ENCODE measurements around the gene ZMAT5. TPM values are rescaled to one million over a fixed set of nuclear protein-coding genes. Genes with fewer than 3 reads are reported as not detected.

Gene ZMAT5
- total and polyA plus RNA-seq, 9 of the 15 experiments (the other 6 are each of a cell fraction or from before 2014, with no cell fraction given): 2.0 to 25.2 (median 11.9) TPM

DNA sequence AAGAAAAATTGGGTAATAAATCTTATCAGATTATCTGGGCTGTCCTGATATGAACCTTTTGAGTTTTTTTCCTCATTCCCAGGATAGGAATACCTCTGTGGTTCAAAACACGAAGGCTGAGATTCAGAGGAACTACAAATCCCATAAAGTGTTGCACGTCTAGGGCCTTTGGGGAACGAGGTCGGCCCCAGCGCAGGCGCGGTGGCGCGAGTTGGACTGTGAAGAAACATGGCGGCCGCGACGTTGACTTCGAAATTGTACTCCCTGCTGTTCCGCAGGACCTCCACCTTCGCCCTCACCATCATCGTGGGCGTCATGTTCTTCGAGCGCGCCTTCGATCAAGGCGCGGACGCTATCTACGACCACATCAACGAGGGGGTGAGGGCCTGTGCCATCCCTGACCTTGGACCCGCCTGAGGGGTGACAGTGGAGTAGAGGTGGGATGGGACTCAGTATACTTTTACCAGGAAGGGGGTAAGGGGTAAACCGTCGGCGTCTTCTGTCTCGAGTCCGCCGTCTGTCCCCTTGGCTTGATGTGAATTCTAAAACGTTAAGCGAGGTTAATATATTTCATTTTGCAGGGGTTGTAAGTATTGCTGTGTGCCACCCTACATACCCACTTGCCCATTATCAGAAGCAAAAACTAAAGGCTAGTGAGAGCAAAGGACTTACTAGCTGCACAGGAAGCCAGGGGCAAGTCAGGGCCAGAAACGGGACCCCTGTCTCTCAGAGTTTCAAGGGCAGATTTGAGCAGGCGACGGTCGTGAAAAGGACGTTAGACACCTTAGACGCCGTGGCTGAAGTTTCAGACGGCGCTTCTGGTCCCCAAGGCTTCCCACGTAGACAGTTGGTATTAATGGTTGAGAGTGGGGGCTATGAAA is 604 bp upstream of the ZMAT5 start, which contains the start of gene UQCR10 (continued):
- TF ChIP-seq XRCC4 (IDR thresholded peaks at IDR 0.05; ENCODE audit: extremely low read depth, insufficient read depth, insufficient read length) (no peak), PTBP1 (IDR thresholded peaks at IDR 0.05; ENCODE audit: low read depth, low read length) (no peak), FOXO4 (CRISPR knock-in tag; IDR thresholded peaks at IDR 0.05) (no peak), THAP7 (CRISPR knock-in tag; IDR thresholded peaks at IDR 0.05) (no peak), NCOA6 (IDR thresholded peaks at IDR 0.05) (no peak), ZBTB26 (CRISPR knock-in tag; IDR thresholded peaks at IDR 0.05) (no peak), CREB1 (IDR thresholded peaks at IDR 0.05) (no peak; the same call in 1 of the 2 replicates), CREB1 (CRISPR knock-in tag; IDR thresholded peaks at IDR 0.05) (peak; percentile 25; the same call in 1 of the 2 replicates), POLR2B (IDR thresholded peaks at IDR 0.05; ENCODE audit: low read depth, partially characterized antibody) (peak; percentile 78), ZBTB11 (CRISPR knock-in tag; IDR thresholded peaks at IDR 0.05) (peak in 1 of 3 experiments; percentile 69; a peak in 2 of 6 replicates), CTBP1 (IDR thresholded peaks at IDR 0.05; ENCODE audit: borderline replicate concordance) (no peak), NUFIP1 (IDR thresholded peaks at IDR 0.05; ENCODE audit: partially characterized antibody) (no peak), ZSCAN29 (IDR thresholded peaks at IDR 0.05) (no peak), ZNF197 (CRISPR knock-in tag; IDR thresholded peaks at IDR 0.05; ENCODE audit: low read depth) (0 out of 2 replicates have a peak, but pooled peaks have one; percentile 75), FOSL1 (tag; conservative IDR thresholded peaks at IDR 0.05) (no peak)
- TF ChIP-seq, protein P1, sequence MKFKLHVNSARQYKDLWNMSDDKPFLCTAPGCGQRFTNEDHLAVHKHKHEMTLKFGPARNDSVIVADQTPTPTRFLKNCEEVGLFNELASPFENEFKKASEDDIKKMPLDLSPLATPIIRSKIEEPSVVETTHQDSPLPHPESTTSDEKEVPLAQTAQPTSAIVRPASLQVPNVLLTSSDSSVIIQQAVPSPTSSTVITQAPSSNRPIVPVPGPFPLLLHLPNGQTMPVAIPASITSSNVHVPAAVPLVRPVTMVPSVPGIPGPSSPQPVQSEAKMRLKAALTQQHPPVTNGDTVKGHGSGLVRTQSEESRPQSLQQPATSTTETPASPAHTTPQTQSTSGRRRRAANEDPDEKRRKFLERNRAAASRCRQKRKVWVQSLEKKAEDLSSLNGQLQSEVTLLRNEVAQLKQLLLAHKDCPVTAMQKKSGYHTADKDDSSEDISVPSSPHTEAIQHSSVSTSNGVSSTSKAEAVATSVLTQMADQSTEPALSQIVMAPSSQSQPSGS (CRISPR knock-in tag; IDR thresholded peaks at IDR 0.05): no peak
- TF ChIP-seq, protein P2, sequence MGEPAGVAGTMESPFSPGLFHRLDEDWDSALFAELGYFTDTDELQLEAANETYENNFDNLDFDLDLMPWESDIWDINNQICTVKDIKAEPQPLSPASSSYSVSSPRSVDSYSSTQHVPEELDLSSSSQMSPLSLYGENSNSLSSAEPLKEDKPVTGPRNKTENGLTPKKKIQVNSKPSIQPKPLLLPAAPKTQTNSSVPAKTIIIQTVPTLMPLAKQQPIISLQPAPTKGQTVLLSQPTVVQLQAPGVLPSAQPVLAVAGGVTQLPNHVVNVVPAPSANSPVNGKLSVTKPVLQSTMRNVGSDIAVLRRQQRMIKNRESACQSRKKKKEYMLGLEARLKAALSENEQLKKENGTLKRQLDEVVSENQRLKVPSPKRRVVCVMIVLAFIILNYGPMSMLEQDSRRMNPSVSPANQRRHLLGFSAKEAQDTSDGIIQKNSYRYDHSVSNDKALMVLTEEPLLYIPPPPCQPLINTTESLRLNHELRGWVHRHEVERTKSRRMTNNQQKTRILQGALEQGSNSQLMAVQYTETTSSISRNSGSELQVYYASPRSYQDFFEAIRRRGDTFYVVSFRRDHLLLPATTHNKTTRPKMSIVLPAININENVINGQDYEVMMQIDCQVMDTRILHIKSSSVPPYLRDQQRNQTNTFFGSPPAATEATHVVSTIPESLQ (CRISPR knock-in tag; IDR thresholded peaks at IDR 0.05): no peak
